Measurements from ENCODE around the gene SOX1.

Gene SOX1

DNA sequence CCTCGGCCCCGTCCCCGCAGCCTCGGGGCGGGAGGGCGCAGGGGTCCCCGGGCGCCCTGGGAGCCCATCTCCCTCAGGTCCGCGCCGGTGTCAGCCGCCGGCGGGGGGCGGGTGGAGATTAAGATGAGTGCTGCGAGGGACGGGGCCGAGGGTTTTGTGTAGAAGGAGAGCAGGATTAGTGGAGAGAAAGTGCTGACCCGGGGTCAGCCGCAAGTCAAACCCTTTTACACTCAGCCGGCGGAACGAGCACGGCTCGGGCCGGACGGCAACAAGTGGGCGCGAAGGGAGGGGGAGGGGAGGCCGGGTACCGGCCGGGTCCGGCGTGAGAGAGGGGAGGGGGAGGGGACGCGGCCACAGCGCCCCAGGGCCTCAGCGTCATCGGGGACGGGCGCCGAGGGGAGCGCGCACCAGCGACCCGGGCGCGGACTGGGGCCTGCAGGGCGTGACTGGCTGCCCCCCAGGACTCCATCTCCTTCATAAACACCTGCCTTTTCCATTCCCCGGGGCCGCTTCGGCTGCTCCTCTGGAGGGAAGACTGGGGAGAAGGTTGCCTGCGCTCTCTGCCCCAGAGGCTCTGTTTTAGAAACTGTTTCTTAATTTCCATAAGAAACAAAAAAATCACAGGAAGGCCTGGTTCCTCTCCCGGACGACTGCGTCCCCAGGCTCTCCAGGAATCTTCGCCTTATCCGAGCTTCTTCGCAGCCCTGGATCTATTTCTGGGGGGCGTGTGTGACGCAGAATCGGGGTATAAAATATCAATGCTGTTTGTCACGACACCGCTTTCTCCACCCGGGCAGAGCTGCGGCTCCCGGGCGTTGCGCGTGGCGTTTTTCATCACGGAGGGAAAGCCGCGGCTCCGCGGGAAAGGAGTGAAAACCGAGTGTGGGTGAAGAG lies 6.5 kb downstream of the SOX1 start:
- no peak for DNase-seq

DNA sequence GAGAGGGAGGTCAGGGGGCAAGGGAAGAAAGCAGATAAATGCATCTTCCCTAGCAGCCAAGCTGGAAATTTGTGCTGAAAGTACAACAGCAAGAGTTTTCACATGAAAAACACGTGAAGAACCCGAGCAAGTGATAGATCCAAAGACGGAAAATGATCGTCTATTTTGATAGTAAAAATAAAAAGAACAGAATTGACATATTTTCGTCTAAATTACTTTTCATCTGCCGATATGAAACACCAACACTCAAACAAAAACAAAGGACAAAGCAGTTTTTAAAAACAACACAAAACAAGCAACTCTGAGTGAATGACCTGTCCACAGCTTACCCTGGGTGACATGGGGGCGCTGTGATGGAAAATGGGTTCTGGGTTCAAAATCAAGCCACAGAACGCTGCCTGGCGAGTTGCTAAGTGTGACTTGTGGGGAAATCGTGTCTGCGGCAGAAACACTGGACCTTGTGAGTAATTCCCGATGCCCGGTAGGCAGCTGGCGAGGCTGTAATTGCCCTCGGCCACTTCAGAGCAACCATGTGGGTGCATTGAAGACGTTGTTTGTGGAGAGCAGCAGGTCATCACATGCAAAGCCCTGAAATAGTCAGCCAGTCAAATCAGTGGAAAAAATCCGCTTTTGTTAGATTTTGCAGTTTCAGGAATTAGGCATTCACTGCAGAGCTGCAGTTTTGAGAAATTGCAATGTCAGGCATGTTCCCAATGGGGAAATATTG lies 7.4 kb downstream of the SOX1 start:
- no peak for DNase-seq

DNA sequence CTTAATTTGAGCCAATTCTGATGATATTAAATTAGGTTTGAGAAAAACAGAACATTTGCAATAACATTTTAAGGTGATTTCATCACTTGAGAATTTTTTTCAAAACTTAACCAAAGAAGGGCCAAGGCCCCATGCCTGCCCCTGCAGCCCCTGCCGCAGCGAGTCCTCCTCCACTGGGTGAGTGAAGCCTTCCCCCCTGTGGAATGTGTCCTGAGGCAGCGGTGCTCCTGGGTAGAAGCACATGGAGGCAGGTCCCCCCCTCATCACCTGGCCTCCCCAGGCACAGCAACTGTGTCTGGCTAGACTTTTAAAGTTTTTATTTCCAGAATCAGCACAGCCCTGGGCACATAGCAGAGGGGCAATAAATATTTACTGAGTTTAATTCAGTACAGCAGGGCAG lies 10.8 kb downstream of the SOX1 start:
- DNase-seq = no peak

DNA sequence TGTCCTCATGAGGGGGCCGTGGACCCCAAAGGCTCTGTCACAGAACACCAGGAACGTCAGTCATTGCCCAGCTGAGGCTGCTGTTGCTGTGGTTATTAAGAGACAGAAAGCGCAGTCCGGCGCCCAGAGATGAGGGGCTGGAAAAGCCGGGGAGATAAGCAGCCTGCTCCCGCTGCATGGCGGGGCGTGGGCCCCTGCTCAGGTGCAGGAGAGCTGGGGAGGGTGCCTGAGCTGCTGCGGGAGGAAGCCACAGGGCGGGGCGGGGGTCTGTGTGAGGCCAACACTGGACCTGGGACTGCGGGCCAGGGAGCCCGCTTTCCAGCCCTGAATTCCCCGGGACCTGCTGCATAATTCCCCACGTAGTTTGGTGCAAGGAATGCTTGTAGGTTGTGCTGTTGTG lies 11.3 kb downstream of the SOX1 start:
- DNase-seq = no peak

DNA sequence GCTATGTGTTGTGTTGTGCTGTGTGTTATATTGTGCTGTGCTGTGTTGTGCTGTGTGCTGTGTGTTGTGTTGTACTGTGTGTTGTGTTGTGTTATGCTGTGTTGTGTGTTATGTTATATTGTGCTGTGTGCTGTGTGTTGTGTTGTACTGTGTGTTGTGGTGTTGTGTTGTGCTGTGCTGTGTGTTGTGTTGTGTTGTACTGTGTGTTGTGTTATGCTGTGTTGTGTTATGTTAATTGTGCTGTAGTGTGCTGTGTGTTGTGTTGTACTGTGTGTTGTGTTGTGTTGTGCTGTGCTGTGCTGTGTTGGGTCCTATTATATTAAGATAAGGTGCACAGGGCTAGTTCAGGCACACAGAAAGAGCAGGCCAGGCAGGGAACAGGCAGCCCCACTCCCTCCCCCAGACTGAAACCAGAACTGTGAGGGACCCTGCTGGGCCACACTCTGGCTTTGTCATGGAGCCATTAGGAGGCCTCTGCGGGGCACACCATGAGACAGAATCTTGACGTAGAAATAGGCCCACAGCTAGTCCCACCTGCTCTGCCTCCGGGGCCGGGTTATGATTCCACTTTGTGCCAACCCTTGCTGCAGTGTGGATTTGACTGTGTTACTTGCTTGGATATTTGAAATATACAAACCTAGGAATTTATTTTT lies 12.1 kb downstream of the SOX1 start:
- DNase-seq = no peak

DNA sequence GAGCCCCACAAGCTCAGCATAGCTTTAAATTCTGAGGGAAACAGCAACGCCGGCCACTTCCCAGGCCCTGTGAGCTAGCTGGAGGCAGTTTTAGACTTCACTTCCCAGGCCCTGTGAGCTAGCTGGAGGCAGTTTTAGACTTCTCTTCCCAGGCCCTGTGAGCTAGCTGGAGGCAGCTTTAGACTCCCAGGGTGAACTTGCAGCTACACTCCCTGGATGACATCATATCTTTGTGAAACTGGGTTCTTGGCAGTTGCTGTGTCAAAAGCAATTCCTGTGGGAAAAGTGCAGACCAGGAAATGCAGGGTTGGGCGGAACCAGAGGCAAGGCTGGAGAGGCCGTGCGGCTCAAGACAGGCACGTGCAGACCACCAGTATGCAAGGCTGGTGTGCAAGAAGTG lies 12.7 kb downstream of the SOX1 start:
- DNase-seq = no peak

DNA sequence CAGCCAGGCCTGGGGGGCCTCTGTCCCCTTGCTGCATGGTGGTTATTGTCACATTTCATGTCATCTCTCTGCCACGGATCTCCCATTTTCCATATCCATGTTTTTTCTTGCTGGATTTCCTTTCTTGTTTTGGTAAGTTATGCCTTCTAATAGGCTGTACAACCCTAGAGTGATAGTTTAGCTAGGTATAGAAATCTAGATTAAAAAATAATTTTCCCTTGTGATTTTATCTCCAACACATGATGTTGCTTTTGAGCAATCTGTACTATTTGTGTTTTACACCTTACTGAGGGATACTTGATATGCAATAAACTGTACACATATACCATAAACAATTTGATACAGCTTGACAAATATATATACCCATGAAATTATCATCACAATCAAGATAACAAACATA lies 17.0 kb downstream of the SOX1 start:
- no peak for DNase-seq

DNA sequence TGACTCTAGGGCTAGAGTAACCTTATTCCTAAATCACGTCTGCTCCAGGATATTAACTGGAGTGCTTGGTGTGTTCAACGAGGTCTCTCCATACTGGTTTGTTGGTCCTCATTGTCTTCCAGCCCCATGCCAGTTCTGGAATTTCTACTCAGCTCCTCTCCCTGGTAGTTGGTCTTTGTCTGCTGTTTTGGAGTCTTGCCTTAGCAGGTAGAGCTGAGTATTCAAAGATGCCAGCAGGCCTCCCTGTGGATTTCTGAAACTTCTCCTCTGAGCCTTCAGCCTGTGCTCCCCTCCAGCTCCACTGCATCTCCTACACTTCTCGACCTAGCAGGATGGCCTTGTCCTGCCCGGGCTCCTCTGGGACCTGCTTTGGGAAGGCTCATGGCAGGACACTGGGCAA lies 25.5 kb downstream of the SOX1 start:
- DNase-seq = no peak

DNA sequence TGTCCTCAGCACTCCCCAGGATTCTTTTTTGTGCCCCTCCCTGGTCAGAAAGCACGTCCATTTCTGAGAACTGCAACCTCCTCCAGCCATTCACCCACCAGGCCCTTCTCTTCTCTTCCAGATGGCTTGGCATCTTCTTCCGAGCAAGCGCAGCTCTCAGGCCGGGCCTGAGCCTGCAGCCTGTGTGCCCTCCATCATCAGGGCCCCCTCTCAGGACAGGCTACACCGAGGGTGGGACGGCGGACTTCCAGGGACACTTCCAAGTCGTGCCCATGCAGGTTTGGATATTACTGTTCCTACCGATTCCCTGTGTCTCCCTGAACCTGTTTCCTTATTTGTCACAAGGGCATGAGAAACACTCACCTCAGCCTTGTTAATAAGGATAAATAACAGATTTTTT lies 28.4 kb downstream of the SOX1 start:
- no peak for DNase-seq

DNA sequence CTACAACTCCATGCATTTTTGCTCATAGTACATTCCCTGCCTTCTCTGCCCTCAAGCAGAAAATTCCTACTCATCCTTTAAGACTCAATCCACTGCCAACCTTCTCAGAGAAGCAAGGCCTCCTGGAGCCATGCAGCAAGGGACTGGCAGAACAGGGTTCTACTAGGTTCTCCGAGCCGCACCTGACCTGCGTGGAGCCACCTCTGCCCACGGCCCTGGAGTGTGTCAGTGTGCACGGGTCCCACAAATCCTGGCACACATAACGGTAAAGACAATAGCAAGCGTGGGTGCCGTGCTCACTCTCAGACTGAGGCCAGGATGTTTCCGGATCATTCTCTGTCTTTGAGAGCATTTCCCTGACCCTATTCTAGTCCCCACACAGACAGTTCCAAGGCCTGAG lies 30.0 kb downstream of the SOX1 start:
- no peak for DNase-seq

DNA sequence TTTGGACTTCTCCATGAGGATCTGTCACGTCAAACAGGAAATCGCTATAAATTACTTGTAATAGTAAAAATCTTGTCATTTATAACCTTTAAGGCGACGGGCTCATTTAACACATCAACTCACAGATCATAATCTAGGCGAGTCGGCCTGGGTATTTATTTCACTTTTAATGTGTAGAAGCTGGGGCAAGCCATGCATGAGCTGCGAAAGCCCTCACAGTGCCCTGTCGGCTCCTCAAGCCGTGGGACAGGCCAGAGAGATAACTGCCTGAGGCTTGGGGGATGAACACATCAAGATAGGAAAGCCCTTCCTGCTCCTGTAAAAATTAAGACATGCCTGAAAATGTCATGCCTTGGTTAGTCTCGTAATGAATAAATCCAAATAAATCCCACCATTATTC lies 30.8 kb downstream of the SOX1 start:
- no peak for DNase-seq

DNA sequence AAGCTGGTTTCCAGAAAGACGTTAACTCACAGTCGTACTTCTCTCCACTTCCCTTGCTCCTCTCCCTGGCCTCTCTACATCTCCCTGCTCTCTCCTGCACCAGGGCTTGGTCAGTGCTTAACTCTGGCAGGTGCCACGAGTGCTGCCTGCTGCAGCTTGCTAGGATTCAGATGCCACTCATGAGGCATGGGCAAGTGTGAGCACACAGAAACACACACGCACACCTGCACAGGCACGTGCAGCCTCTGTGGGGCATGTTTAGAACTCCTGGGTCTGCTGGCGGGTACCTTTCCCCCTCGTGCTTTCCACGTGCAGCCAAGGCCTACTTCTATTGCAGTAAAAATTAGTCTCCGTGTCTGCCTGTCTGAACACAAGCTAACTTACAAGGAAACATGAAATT lies 31.8 kb downstream of the SOX1 start:
- no peak for DNase-seq

DNA sequence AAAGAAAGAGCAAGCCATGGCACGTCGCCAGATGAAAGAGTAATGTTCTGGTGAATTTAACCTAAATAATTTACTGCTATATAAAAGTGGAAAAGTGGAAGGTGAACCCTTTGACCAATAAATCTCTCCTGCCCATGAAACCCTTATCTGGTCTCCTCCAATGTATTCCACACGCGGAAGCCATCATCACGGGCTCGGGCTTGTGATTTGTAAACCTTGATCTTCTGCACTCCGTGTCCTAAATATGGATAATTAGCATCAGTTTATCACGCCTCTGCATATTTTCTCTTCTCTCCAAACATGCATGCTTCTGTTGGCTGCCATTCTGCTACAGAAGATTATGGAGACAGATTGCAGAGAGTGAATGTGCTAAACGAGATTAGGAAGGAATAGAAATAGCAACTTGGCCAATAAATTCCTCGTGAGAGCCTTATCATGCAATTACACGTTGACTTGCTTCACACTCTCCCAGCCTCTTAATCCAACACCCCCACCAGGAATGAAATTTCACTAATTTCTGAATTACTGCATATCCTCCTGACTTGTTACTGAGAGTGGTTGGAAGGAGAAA lies 34.5 kb downstream of the SOX1 start:
- no peak for DNase-seq

DNA sequence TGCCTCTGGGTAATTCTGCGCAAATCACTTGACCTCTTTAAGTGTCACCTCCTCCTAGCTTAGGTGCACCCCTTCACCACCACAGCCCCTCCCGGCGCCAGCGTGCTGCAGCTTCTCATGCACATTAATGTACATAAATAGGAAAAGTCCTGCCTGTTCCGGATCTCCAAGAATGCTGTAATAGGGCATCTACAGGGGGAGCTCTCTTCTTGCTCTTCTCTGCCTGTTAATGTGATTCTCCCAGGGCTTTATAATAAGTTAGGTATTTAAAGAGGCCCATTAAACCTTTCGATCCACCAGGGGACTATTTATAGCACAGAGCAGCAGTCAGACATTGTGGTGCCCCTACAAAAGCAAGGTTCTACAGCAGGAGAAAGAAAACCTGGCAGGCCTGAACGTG lies 35.3 kb downstream of the SOX1 start:
- DNase-seq = no peak

DNA sequence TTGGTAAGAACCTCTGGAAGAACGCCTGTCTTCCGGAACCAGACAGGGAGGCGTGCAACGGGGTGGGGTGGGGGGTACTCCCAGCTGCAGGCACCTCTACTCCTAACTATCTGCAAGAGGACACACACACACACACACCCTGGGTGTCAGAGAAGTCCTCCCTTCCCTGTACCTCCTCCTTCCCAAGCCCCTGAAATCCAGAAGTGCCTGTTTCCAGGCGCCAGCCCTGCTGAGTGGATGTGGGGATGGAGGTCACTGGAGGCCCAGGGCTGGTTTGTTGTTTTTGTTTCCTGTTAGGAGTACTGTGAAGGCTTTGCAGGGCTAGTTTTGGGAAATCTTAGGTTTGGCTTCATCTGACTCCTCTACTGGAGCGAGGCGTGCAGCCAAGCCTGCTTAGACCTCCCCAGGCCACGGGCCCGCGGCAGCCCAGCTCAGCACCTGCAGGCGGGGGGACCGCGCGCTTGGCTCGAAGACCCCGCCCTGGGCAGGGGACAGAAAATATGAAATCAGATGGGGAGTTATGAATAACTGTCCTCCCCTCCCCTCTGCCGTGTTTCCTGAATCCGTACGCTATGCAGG lies 36.4 kb downstream of the SOX1 start:
- no peak for DNase-seq

DNA sequence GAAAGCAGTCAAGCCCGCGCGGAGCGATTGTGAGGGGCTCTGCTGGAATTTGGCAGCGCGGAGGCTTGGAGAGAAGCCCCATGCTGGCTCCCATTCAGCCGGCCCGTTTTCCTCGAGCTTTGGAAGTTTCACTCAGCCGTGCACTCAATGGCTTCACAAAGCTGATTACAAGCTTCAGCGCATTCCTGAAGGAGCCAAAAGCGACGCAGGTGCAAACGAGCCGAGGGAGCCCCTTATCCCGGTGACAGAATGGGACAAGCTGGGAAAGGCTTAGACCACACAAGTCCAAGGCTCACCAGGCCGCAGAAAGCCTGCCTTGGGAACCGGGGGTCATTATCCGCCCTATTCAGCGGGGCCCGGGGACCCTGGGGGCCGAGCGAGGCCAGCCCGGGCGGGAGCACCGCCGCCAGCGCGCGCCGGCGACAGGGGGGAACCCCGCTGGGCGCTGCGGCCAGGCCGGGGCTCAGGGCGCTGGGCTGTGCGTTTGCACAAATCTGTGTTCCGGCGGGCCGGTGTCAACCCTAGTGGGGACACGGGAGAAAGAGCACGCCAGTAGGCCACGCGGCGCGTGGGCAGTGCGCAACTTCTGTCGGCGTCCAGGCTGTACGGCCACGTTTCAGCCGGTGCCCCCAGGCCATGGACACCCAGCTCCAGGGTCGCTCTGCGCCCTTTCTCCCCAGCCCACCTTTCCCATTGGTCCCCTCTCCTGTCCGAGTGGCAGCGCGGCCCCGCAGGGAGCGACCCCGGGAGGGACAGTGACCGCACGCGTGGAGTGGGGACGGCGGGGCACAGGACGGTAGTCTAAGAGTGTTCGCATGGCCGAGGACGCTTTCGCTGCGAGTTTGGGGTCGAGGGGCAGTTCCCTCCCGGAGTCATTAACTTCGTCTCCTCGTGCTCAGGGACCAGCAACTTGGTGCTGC lies 37.3 kb downstream of the SOX1 start:
- DNase-seq = no peak

DNA sequence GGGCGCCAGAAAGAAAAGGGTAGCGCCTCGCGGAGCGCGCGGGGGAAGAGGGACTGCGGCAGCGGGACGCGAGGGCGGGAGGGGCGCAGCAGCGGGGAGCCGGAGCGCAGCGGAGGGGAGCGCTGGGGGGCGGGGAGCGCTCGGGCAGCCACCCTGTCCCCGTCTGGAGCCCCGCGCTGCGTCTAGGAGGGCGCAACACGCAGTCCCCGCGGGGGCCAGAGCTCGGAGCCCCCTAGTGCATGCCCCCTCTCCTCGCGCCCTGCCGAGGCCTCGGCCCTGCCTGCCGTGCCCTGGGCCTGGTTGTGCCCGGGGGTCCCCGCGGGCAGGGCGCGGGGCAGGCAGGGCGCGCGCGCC lies 37.9 kb downstream of the SOX1 start:
- DNase-seq = no peak

DNA sequence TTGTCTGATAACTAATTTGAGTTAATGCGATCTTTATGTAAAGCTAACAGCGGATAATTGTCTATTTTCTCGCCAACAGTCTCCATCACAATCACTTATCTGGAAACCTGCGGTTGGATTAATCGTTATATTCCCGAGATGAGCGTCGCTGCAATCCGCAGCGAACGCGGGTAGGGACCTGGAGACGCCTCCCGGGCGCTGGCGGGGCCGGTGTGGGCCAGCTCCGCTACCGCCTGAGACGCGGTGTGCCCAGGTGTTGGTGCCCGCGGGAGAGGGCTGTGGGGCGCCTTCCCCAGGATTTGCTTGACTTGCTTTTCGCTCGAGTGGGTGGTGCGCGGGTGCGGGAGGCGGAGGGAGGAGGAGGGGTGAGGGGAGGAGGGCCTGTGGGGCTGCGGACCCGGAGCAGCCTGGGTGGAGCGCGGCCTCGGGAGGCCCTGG lies 38.3 kb downstream of the SOX1 start:
- no peak for DNase-seq

DNA sequence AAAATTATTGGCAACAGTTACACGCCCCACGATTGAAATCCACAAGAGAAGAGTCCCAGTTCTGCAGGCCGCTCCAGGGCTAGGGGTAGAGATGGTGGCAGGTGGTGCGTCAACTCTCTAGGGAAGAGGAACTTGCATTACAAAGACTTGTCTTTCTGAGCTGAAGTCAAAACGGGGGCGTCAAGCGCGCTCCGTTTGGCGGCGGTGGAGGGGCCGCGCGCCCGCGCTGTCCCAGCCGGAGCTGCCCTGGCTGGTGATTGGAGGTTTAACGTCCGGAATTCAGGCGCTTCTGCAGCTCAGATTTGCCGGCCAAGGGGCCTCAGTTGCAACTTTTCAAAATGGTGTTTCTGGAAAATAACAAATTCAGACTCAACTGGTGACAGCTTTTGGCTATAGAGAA lies 38.9 kb downstream of the SOX1 start:
- no peak for DNase-seq

DNA sequence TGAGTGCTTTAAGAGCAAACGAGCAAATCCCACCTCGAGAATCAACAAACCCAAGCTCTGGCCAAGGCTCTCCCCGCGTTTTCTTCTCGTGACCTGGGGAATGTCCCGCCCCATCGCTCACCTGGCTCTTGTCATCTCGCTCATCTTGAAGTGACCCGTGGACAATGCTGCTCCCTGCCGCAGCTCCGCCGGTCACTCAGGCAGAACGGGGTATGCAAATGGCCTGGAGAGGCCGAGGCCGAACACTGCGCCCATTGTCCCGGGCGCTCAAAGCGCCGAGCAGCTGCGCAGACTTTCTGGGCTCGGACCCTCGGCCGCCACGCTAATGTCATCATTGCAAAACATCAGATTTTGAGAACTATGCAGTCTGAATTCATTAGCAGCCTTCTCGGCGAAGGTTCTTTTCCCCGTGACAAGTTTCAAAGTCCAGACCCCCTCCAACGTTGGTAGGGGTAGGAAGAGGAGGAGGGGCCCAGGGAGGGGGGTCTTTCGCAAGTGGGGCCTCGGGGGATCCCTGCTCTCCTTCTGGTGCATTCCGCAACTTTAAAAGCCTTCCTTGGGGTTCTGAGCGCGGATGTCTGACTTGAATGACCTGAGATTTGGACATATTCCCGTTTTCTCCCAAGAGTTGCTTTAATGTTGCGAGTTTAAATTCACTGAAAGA lies 39.7 kb downstream of the SOX1 start:
- no peak for DNase-seq

DNA sequence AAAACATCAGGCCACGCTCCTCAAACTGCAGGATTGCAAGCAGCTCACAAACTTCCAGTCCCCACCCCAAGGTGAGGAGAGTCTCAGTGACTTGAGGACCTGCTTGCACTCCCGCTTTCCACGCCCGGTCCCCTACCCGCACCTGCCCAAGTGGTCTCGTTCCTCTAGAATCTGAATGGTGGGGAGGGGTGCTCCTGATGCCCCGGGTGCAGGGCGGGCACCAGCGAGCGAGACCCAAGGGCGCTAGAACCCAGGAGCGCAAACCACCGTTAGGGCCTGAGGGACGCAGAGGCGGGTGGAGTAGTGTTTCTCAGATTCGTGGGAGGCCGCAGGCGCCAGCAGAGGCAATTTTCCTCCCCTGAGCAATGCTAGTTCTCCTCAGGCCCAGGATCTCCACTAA lies 40.3 kb downstream of the SOX1 start:
- DNase-seq = no peak

DNA sequence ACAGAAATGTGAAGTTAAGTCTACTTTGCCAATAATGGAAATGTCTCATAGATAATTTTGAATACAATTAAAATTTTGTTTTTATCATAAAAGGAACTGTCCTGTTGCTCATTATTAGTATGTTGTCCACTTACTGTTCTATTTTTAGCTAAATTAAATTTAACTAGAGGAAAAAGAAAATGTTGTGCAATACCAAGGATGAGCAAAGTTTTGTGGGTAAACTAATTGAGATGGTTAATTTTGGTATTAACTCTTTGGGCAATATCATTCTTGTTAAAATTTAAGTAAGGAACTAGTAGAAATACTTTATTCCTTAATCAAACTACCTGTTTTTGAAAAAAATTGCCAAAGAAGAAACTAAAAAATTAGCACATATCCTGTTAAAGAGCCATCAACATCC lies 43.5 kb downstream of the SOX1 start:
- DNase-seq = no peak

Data from stimulated activated CD4-positive, alpha-beta T cell treated with anti-CD3 and anti-CD28 coated beads, Interleukin-15, amount 100 ng/mL, for 24 hours (primary cell).